K562 (cell line): ENCODE measurements around the gene CAMK1D. TPM values are rescaled to one million over a fixed set of nuclear protein-coding genes. Genes with fewer than 3 reads are reported as not detected.

ENCODE experiments used
- ATAC-seq: fragments of 200-7000 bp; cut with Tn5 transposase; 3 replicates; pipeline ENCODE4 v1.9.1; 2020; ENCODE audit warnings: moderate library complexity
- BruUV-seq: library from RNA; stranded (reverse); fragments of 400-500 nt; replicated peaks from 2 replicates; lab custom pipeline; 2021; lab: Mats Ljungman, UMichigan
- CTCF ChIA-PET: fragments of 300-600 bp; formaldehyde crosslinking; extraction: SDS; loops from one replicate; lab custom pipeline; 2021; ENCODE audit warnings: low intra/inter-chr PET ratio; lab: Yijun Ruan, JAX
- POLR2A ChIA-PET: fragments of 300-600, 350-650 bp; sonication (Branson Sonifier 250); formaldehyde crosslinking; extraction: SDS; loops from one replicate; lab custom pipeline; 2021; ENCODE audit warnings: antibody characterized with exemption, inconsistent platforms; lab: Yijun Ruan, JAX
- DNase-seq, 4 experiments: peaks; one replicate each; pipeline versions ENCODE4 v3.0.0 to v3.0.0-alpha.2; 2011 to 2018; ENCODE audit warnings: low spot score in 3 of 4, mixed read lengths in 3 of 4; ENCODE audit errors: extremely low read depth in 1 of 4
- FAIRE-seq: peaks from 2 replicates; lab custom pipeline; 2011; peaks lifted over from hg19 to GRCh38; lab: Jason Lieb, UNC
- H2AFZ ChIP-seq: 2 replicates; pipeline ENCODE4 v1.6.0; 2011; ENCODE audit warnings: low read depth, low read length, control low read depth, inconsistent platforms
- H3K27ac ChIP-seq: fragments of 200-600 bp; 3 replicates; pipeline ENCODE4 v1.8.0; 2011; ENCODE audit warnings: low read depth, mild to moderate bottlenecking, control low read depth, inconsistent platforms, low read length, moderate library complexity, mixed read lengths; ENCODE audit errors: extremely low read depth
- H3K27me3 ChIP-seq, 2 experiments: fragments of 300-600 bp in 1 of 2; 2 replicates in 1 of 2; 3 replicates in 1 of 2; pipeline versions ENCODE4 v1.6.0 to v1.8.0; 2011; ENCODE audit warnings: inconsistent platforms in 2 of 2, low read length in 2 of 2, mild to moderate bottlenecking in 1 of 2, mixed read lengths in 1 of 2, moderate library complexity in 1 of 2; ENCODE audit not compliant: control insufficient read depth in 2 of 2, insufficient read depth in 2 of 2
- H3K36me3 ChIP-seq: fragments of 300-600 bp; 3 replicates; pipeline ENCODE4 v1.8.0; 2011; ENCODE audit warnings: mild to moderate bottlenecking, low read length, inconsistent platforms; ENCODE audit not compliant: control insufficient read depth, insufficient read depth
- H3K4me1 ChIP-seq, 2 experiments: fragments of 200-600 bp in 1 of 2; replicated peaks in 1 of 2; 2 replicates in 1 of 2; 3 replicates in 1 of 2; pipeline versions ENCODE4 v1.5.1 to v1.8.0; 2011; ENCODE audit warnings: inconsistent platforms in 2 of 2, low read length in 2 of 2, mild to moderate bottlenecking in 1 of 2, mixed read lengths in 1 of 2, moderate library complexity in 1 of 2; ENCODE audit not compliant: control insufficient read depth in 2 of 2, insufficient read depth in 2 of 2
- H3K4me2 ChIP-seq: 2 replicates; pipeline ENCODE4 v1.6.1; 2011; ENCODE audit warnings: low read length, control low read depth, inconsistent platforms, mixed read lengths; ENCODE audit not compliant: insufficient read depth
- H3K4me3 ChIP-seq: fragments of 200-600 bp; sonication (generic), shearing (Covaris generic); 2 replicates; pipeline ENCODE4 v1.5.1; 2016; ENCODE audit warnings: control low read depth, inconsistent platforms
- H3K79me2 ChIP-seq: fragments of 200-600 bp; 3 replicates; pipeline ENCODE4 v1.8.0; 2011; ENCODE audit warnings: low read length, inconsistent platforms; ENCODE audit not compliant: control insufficient read depth, insufficient read depth
- H3K9ac ChIP-seq, 2 experiments: 2 replicates each; pipeline versions ENCODE4 v1.6.0 to v1.6.1; 2011; ENCODE audit warnings: low read depth in 2 of 2, low read length in 2 of 2, control low read depth in 1 of 2, inconsistent platforms in 1 of 2, mild to moderate bottlenecking in 1 of 2, mixed read lengths in 1 of 2; ENCODE audit not compliant: insufficient read depth in 1 of 2
- H3K9me1 ChIP-seq: one replicate; pipeline ENCODE4 v1.6.0; 2011; ENCODE audit warnings: inconsistent platforms, mild to moderate bottlenecking, low read length, moderate library complexity; ENCODE audit not compliant: control insufficient read depth, insufficient read depth
- H3K9me3 ChIP-seq: replicated peaks from 2 replicates; pipeline ENCODE4 v1.5.1; 2011; ENCODE audit warnings: low read depth, low read length, inconsistent platforms; ENCODE audit not compliant: control insufficient read depth, insufficient read depth
- H4K20me1 ChIP-seq: replicated peaks from 2 replicates; pipeline ENCODE4 v1.6.1; 2011; ENCODE audit warnings: low read length, inconsistent platforms, mixed read lengths; ENCODE audit not compliant: control insufficient read depth, insufficient read depth
- ETV1 ChIP-seq: fragments of 450-650 bp; conservative IDR thresholded peaks from 2 replicates; pipeline ENCODE4 v1.6.1; 2016; ENCODE audit warnings: missing genetic modification characterization, control low read depth, low read depth, missing compliant biosample characterization
- FOSL1 ChIP-seq: fragments of 200-800 bp; sonication (Bioruptor generic); conservative IDR thresholded peaks from 2 replicates; pipeline ENCODE4 v1.6.1; 2016; ENCODE audit warnings: missing genetic modification characterization, missing compliant biosample characterization
- HDAC3 ChIP-seq: fragments of 450-650 bp; IDR thresholded peaks from 2 replicates; pipeline ENCODE4 v1.6.1; 2018; ENCODE audit warnings: borderline replicate concordance, mild to moderate bottlenecking, moderate library complexity; ENCODE audit not compliant: partially characterized antibody
- POLR2H ChIP-seq: IDR thresholded peaks from 2 replicates; pipeline ENCODE4 v1.6.1; 2016; ENCODE audit warnings: missing genetic modification characterization, low read depth, mild to moderate bottlenecking, control low read depth, missing compliant biosample characterization, moderate library complexity
- PPARD ChIP-seq: fragments of 250-450 bp; sonication (Bioruptor Pico); IDR thresholded peaks from 2 replicates; pipeline ENCODE4 v1.8.0; 2022; ENCODE audit warnings: inconsistent platforms, mild to moderate bottlenecking, moderate library complexity
- ZNF24 ChIP-seq: fragments of 450-650 bp; IDR thresholded peaks from 2 replicates; pipeline ENCODE4 v1.6.1; 2016
- ZNF780A ChIP-seq: fragments of 250-450 bp; sonication (Bioruptor Pico); IDR thresholded peaks from 2 replicates; pipeline ENCODE4 v1.5.0; 2021; ENCODE audit warnings: mild to moderate bottlenecking
- WGBS: fragments of 100-300 bp; shearing (Covaris generic); methylation state at CpG from one replicate; pipeline ENCODE4 v1.1.6; 2016; ENCODE audit warnings: low coverage, mixed read lengths; ENCODE audit not compliant: insufficient coverage; ENCODE audit errors: missing lambda C conversion rate; 5-methylcytosine and 5-hydroxymethylcytosine counted together
- in situ Hi-C: fragments of 300-500 bp; cut with MboI; formaldehyde crosslinking; loops from 4 replicates; pipeline ENCODE4 v1.15.0; 2018; ENCODE audit warnings: inconsistent platforms, mixed read lengths
- intact Hi-C: fragments of 100-400 bp; cut with micrococcal nuclease; formaldehyde crosslinking; loops from 2 replicates; pipeline ENCODE4 v1.14.2; 2022
- polyA plus RNA-seq, 8 experiments: library from polyadenylated mRNA; depleted of rRNA in 4 of 8; stranded (reverse) in 5 of 8; unstranded in 3 of 8; fragments of >200 nt; fragmentation: Nextera tagmentation in 2 of 8; fragmentation: Illumina TruSeq in 1 of 8; extraction: Ambion mirVana in 2 of 8; extraction: Trizol in 1 of 8; gene quantifications; 2 replicates each; pipeline versions ENCODE4 v1.2.1 to v1.2.3, GENCODE V29; 2011 to 2014; ENCODE audit warnings: inconsistent platforms in 1 of 8, missing spikeins in 1 of 8
- total RNA-seq, 7 experiments: library from RNA; depleted of rRNA in 6 of 7; stranded (reverse); fragments of >200 nt in 6 of 7; fragmentation: Illumina TruSeq in 2 of 7; extraction: Trizol in 2 of 7; gene quantifications; 2 replicates each; pipeline versions ENCODE4 v1.2.1 to v1.2.3, GENCODE V29; 2011 to 2021; ENCODE audit warnings: low replicate concordance in 1 of 7

Gene CAMK1D
- total and polyA plus RNA-seq, 9 of the 15 experiments (the other 6 are each of a cell fraction or from before 2014, with no cell fraction given) = 0.12 to 0.24 (median 0.20) TPM; not detected in 5

- TF ChIP-seq HDAC3 (no peak), PPARD (CRISPR knock-in tag) (no peak), ETV1 (tag) (no peak), ZNF24 (no peak)
Measured at GRCh38 chr10:12418725-12419261, 69.4 kb downstream of the CAMK1D start (continued).

DNA sequence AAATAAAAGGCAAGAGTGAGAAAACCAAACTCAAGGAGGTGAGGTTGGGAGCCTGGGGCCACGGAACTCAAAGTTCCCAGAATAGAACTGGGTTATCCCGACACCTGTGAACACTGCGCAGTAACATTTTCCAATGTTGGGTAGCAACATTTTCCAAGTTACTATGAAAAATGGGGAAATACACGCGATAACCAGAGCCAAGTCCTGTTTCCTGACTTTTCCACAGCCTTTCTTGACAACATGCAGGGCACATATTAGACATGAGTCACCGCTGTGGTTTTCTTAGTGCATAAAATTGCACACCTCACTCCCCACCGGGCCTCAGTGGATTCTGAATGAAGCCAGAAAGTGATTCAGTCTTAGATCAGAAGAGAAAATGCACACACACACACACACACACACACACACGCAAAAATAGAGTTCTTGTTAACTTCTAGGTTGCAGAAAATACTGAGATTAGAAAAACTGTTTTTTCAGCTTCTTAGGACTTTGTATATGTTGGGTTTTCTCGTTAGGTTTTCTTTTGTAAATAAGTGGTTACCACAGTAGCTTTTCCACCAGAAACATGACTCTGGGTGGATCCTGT lies 70.0 kb downstream of the CAMK1D start:
- in situ Hi-C loops = no loop called here
- DNase-seq (no peak), ATAC-seq (no peak), FAIRE-seq (no peak)
- H3K36me3 ChIP-seq = no peaks in the 10 kb centered on the region
- no peak overlapping the region for H3K27ac ChIP-seq
- no peak overlapping the region for H2AFZ ChIP-seq
- no peak overlapping the region for H3K4me3 ChIP-seq
- WGBS = 4% methylated on average over 9 of the region's 9 CpGs
- CTCF ChIA-PET = no interaction called here
- no peaks in the 10 kb centered on the region for H3K9me3 ChIP-seq
- H3K4me1 ChIP-seq = no peaks in the 10 kb centered on the region
- no peaks in the 10 kb centered on the region for H3K9me1 ChIP-seq
- POLR2A ChIA-PET = interaction anchor here (1.0 kb wide), 1 partner anchor 9 kb away, joined by 5 read pairs; no protein-coding TSS in a partner anchor
- TF ChIP-seq ZNF780A = no peak
- TF ChIP-seq POLR2H (tag) = no peak
- peak; percentile 50; the same call in 1 of the 2 replicates for TF ChIP-seq FOSL1 (tag)
- TF ChIP-seq, all 486 proteins: peak for 1
- Histone ChIP-seq H3K79me2 (no peaks in the 10 kb centered on the region), H4K20me1 (no peaks in the 10 kb centered on the region), H3K9ac (no peak overlapping the region), H3K27me3 (peaks cover 21 to 60% of the 10 kb centered on the region in 2 experiments), H3K4me2 (no peak overlapping the region)
- no TSS peak for BruUV-seq
- intact Hi-C loops = no loop called here
